NCI-H82 treated with DMSO at 0.1 percent for 48 hours (cell line): ENCODE results near the gene IFI16.
"Not testable (repeated sequence)": the region's sequence is repeated elsewhere in the genome, so short reads cannot be mapped to it uniquely, and the experiment has no call there.

Source experiments
- DNase-seq: peaks from one replicate; lab custom pipeline; 2025; ENCODE audit not compliant: unreplicated experiment; lab: John Stamatoyannopoulos, UW

The IFI16 gene

GRCh38 chr1:159091607-159092031, 81.9 kb downstream of the IFI16 start:
- no peak for DNase-seq

GRCh38 chr1:159092036-159092760, 82.5 kb downstream of the IFI16 start:
- no peak for DNase-seq

DNA sequence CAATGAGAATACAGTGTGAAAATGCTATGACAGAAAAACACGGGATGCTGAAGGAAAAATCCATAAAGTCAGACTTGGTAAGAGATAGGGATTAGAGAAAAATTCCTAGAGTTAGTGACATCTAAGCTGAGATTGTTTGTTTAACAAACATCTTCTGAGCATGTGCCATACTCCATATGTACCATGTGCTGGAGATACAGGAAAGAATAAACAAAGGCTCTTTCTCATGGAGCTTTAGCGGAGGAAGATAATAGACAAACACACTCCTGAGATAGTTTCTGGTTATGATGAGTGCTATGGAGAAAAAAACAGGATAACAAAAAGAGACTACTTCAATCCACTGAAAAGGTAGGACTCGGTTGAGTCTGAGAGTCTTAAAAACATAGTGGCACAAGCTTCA, 88.9 kb downstream of the IFI16 start:
- no peak for DNase-seq

- no peak for DNase-seq
These were observed 90.9 kb downstream of the IFI16 start for GRCh38 chr1:159100589-159100988.

DNA sequence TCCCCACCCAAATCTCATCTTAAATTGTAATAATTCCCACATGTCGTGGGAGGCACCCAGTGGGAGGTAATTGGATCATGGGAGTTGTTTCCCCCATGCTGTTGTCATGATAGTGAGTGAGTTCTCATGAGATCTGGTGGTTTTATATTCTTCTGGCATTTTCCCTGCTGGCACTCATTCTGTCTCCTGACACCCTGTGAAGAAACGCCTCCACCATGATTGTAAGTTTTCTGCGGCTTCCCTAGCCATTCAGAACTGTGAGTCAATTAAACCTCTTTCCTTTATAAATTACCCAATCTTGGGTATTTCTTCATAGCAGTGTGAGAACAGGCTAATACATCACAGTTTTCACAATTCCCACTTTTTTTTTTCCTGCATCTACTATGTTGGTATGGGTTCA, 93.3 kb downstream of the IFI16 start:
- DNase-seq = not testable (repeated sequence)
